Measurements from ENCODE around the gene HIGD2A.
"Not testable (repeated sequence)": the region's sequence is repeated elsewhere in the genome, so short reads cannot be mapped to it uniquely, and the experiment has no call there.

Gene HIGD2A

DNA sequence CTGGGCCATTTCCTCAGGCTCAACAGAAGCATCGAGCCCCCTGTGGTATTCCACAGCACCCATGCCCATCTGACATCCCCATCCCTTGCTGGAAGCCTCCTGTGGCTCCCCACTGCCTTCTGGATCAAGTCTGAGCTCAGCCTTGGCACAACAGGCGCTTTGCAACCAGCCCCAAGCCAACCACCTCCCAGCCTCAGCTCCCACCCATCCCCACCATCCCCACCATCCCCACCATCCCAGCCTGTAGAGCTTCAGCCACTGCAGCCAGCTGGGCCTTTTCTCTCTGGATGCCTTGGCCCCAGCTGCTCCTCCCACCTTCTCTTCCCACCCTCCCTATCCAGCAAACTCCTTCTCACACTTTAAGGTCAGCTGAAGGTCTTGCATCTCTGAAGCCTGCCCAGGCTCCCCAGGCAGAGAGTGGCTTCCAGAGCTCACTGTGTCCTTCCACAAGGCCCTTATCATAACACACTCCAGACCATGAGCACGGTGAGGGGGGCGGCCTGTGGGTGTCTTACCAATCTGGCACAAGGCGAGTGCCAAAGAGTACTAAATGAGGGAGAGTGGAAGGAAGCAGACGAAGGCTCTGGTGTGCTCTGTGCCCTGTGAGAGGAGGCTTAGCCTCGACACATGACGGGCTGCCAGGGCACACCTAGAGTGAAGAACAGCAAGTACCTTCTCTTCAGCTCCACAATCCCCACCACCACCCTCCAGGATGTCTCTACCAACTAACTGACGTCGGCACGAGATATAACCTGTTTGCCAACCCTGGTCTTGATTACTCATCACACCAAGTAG is 6.5 kb downstream of the HIGD2A start:
- DNase-seq (ENCODE audit: low spot score): no peak

DNA sequence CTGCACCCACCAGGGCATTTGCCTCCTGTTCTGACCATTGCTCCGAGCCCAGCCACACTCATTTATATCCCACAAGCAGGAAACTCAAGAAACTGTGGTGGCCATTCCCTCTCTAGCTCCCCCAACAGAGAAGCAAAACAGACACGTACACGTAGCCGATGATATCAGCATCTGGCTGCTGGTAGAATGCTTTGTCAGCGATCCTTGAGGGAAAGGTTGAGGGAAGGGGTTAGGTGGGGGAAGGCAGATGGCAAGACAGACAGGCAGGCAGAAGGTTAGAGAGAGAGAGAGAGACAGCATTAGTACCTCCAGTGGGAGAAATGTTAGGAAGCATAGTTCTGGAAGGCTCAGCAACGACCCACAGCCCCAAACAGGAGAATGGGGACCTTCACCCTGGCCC is 7.8 kb downstream of the HIGD2A start:
- no peak for DNase-seq (ENCODE audit: low spot score)

DNA sequence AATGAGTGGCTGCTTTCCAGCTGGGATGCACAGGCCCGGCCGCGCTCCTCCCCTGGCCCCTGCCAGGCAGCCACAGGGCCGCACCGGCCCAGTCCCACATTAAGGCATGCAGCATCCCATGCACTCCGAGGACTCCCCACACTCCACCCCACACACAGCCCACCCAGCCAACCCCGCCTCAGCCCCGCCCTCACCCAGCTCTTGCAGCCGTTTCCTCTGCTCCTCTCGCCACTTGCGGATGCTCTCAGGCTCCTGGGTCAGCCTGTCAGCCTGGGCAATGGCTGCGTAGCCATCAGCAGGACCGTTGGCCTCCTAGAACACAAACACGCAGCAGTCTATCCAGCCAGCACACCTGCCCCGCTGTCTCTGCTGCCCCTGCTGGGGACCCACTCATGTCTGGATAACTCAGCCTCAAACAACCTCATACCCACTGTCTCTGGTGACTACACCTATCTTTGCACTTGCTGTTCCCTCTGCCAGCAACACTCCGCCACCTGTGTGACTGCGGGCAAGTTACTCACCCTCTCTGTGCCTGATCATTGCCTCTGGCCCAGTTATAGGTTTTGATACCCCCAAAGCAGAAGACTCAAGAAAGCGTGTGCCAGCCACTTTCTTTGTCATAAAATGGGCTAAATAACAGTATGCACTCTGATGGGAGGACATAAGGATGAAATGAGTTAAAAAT is 9.3 kb downstream of the HIGD2A start:
- no peak for DNase-seq (ENCODE audit: low spot score)

DNA sequence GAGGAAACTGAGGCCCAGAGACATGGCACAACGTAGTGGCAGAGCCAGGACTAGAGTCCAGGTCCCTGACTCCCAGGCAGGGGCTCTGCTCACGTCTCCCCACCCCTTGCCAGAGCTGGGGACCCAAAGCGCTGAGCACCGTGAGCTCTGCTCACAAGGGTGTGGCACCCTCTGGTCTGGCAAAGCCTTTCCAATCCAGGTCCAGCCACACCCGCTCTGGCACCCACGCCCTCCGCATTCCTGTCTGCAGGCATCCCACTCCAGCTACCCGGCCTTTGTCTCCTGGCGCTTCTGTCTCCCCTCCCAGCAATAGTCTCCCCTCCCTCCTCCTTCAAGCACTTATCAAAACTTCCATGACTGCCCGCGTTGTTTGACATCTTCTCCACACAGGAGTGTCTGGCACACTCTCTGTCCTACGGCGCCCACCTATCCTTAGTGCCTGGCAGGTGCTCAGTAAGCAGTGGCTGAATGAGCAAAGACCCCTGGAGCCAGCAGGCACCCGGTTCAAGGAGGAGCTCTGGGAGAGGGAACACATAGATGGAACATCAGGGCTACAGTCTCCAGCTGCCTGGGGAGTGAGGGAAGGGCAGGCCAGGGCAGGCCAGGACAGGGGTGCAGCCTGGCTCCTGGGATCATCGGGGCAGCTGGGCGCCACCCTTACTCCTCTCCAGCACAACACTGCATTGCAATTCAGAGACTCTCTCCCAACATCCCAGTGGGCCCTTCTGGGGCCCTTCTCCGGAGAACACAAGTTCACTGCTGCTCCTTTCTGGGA is 12.0 kb downstream of the HIGD2A start:
- DNase-seq (ENCODE audit: low spot score): peak; percentile 96

DNA sequence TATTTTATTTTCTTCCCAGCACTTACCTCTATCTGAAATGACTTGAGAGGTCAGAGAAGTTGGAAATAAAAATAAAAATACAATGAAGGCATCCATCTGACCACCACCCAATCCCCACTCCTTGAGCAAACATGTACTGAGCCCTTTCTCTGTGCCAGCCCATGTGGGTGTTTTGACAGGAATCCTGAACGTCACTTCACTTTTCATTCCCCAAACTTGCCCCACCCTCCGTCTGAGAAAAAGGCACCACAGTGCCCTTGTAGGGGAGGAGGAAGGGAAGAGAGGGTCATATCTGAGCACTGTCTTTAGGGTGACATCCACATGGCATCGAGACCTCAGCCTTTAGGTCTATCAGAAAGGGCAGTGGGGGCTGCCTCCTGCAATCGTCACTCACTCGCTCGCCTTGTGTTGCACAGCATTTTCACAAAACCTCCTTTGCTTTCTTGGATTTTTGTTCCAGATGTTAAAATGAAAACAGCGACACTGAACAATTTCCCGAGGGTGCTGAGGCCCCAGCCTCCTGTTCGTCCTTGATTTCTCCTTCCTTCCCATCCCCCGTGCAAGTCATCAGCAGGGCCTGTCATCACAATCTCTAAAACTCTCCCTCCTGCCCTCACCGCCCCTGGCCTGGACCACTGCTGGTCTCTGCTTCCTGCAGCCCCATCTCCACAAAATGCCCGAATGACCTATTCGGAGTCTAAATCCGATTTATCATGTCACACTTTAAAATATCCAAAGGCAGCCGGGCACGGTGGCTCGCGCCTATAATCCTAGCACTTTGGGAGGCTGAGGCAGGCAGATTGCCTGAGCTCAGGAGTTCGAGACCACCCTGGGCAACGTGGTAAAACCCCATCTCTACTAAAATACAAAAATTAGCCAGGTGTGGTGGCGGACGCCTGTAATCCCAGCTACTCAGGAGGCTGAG is 13.0 kb downstream of the HIGD2A start:
- DNase-seq (ENCODE audit: low spot score): no peak

DNA sequence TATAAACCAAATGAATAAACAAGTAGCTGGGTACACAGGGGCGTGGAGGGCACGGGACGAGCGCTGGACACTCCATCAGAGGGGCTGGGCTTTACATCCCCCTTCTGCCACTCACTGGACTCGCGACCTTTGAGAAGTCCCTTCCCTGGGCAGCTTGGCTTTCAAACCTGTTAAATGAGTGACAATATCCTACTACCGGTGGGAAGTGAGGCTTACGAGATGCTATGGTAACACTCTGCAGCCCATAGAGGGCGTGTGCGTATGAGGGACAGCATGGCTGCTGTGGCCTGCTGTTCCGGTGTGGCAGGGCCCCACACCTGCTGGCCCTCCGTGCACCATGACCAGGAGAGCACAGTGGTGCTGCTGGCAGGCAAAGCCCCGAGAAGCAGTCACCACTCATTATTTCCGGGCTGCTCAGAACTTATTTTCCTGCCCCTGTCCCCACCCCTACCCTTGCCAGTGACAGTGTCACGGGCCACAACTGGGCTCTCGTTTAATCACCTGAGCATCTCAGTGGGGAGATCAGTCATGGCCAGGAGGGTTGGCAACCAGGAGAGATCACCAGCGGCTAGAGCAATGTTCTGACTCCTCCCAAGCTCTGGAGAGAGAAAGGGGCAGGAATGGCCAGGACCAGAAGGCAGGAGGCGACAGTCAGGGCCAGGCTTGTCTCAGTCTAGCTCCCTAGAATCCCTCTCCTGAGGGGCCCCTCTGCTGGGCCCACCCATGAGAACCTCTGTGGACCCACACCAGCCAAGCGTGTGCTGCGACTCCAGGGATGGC is 17.3 kb downstream of the HIGD2A start:
- DNase-seq (ENCODE audit: low spot score): peak; percentile 43

DNA sequence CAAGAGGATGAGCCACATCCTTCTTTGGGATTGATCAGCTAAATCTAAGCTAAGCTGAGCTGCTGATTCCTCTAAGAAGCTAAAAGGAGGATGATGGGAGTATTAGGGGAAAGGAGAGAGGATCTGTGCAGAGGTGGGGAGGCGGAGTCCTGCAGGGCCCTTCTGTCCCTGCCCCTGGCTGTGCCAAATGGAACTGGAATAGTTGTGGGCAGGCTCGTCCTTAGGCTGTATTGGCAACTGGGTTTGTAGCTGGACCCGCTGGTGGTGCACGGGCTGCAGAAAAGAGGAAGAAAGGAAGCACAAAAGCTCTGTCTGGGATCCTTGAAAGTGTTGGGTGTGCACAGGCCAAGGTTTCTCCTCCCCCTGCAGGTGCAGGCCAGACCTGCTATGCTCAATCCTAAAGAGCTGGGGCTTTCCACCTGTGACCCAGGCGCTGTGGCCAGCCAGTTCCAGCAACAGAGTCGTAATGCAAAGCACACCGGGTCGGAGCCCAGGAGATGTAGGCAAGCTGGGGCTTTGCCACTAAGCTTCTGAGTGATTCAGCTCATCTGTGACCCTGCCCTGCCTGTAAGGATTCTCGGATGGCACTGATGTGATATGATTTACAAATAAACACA is 18.0 kb downstream of the HIGD2A start:
- no peak for DNase-seq (ENCODE audit: low spot score)

DNA sequence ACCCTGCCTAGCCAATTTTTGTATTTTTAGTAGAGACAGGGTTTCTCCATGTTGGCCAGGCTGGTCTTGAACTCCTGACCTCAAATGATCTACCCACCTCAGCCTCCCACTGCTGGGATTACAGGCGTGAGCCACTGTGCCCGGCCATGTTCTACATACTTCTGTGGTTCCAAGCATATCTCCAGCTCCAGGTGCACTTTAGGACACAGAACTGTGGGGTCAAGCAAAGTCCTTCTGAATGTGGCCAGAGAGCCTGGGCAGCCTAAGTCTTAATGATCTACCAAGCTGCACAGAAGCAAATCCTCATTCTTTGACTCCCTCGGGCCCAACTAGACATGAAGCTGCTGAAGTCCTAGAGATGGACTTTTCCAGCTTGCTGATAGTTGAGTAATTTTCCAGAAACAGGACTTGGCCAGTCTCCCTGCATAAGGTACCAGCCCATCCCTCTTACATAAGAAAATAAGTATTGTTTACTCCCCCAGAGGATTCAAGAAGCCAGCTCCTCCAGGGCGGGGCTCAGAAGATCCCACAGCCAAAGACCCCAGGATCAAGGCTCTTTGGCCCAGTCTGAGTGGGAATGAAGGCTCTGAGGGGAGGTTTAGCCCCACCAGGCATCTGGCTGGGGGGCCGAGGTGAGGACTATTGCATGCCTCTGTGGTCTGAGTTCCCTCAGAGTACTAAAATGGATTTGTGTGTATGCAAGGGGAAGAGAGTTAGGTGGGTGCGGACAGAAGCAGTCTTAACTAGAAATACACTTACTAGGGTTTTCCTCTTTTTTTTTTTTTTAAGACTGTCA is 19.1 kb downstream of the HIGD2A start:
- DNase-seq (ENCODE audit: low spot score): no peak

DNA sequence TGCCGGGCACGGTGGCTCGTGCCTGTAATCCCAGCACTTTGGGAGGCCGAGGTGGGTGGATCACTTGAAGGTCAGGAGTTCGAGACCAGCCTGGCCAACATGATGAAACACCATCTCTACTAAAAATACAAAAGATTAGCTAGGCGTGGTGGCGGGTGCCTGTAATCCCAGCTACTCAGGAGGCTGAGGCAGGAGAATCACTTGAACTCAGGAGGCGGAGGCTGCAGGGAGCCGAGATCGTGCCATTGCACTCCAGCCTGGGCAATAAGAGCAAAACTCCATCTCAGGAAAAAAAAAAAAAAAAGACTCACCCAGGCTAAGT is 19.7 kb downstream of the HIGD2A start:
- not testable (repeated sequence) for DNase-seq (ENCODE audit: low spot score)

DNA sequence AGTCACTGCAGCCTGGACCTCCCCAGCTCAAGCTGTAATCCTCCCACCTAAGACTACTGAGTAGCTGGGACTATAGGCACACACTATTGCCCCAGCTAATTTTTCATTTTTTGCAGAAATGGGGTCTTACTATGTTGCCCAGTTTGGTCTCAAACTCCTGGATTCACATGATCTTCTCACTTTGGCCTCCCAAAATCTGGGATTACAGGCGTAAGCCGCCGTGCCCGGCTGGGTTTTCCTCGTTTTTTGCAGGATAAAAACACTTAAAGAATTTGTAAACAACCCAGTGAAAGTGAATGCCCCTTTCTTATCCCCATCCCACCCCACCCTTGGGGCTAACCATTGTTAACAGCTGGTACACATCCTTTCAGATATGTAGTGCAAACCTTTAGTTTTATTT is 20.0 kb downstream of the HIGD2A start:
- no peak for DNase-seq (ENCODE audit: low spot score)

DNA sequence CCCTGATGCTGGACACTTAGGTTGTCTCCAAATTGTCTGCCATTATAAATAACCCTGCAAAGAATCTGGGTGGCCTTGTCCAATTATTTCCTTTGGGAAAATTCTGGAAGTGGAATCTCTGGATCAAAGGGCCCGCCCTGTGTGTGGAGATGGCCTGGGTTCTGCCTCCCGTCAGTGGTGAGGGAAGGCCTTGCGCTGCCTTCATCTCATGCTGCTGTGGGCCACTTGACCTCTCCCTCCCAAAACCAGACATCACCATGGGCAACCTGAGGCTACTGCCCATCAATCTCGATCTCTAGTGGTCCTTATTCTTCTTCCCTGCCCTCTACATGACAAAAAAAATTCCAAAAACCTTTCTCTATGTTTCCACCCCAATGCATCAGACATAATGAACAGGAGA is 21.2 kb downstream of the HIGD2A start:
- no peak for DNase-seq (ENCODE audit: low spot score)

DNA sequence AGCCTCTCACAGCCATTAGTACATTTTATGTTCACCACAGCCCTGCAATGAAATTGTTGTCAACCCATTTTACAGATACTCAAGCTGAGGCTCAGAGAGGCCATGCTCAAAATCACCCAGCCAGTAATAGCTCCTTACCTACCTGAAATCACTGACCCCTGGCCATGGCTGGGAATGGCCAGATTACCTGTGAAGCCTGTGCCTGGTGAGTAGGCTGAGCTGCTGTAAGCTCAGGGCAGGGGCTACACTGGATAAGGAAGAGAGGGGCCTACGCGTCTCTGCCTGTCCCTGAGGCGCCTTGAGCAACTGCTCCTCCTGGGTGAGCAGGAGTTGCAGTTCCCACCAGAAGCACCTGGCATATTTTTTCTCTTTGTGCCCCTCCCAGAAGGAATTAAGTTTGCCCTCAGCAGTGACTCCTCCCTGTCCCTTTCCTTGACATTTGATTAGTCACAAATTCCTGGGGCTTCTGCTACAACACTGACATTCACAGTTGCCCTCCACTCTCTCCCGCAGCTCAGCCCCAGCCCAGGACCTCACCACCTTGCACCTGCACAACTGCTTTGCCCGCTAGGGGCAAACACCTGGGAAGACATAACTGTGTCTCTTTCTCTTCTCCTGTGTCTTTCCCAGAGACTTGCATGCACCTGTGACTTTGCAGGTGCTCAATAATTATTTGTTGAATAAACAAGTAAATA is 22.1 kb downstream of the HIGD2A start:
- peak; percentile 76 for DNase-seq (ENCODE audit: low spot score)

DNA sequence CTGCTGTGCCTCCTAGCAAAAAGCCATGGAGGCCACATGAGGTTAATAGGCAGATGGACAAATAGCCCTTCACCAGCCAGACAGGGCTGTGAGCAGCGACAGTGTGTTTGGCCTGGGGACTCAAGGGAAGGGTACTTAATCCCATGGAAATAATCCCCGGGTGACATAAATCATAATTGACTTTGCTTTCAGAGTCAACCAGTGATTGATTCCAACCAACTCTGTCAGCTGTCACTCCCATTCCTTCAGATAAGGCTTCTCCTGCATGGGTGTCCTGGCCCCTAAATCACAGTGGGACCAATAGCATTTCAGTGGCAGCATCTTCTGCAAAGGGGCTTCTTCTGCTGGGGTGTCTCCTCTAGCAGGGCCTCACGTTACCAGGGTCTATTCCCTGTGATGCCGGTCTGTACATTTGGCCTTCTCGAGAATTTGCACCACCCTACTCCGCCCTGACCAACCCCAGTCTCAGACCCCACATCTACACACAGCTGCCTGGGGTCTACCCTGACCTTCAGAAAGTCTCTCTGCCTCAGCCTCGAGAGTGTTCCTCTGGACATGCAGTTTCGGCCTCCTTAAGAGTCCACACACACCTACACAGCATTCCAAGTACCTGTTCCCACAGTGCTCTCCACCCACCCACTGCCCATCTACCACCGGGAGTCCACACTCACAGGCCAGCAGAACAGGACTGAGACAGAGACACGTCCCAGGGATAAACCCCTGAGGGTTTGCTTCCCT is 24.1 kb downstream of the HIGD2A start:
- no peak for DNase-seq (ENCODE audit: low spot score)

DNA sequence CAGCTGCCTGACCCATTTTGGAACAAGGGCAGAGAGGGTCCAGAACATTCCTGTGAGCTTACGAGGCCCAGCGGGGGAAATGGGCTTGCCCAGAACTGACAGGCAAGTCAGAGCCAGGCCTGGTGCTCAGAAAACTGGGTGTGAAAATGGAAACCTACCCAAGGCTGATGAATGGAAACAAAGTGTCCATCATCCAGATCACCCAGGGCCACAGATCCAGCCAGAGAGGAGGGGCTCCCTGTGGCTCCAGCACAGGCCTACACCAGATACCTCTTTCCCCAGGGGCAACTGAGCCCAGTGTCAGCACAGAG is 24.7 kb downstream of the HIGD2A start:
- DNase-seq (ENCODE audit: low spot score): no peak

DNA sequence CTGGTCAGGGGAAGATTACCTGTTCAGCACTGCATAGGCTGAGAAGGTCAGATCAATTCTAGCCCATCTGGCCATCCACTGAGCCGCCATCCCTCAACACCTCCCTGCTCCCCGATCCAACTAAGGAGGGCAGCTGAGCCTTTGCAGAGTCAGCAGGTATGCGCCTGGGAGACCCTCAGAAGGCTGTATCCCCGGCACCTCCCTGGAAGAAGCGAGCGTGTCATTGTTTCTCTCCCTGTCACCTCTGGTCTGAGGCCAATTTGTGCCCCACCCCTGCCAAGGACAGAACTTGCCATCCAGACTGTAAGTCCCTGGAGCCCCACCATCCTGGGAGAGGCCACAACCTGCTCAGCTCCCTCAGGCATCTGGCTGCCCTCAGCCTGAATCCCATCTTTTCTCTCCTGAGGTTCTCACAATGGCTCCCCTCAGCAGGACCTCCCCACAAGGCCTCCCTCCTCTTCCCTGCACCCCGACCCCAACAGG is 25.2 kb downstream of the HIGD2A start:
- no peak for DNase-seq (ENCODE audit: low spot score)

DNA sequence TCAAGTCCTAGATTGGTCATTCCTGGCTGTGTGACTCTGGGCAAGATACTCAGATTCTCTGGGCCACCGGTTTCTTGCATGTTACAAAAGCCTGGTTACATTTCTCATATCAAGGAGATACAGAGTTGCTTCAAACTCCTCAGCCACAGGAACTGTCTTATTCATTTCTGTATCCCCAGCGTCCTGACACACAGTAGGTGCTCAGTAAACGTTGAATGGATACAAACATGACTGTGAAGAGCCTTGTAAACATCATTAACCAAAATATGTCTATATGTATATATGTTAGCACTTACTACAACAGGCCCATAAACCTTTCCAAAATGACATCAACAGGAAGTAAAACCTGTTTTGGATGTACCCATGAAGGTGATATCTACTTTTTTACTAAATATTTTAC is 26.2 kb downstream of the HIGD2A start:
- no peak for DNase-seq (ENCODE audit: low spot score)

DNA sequence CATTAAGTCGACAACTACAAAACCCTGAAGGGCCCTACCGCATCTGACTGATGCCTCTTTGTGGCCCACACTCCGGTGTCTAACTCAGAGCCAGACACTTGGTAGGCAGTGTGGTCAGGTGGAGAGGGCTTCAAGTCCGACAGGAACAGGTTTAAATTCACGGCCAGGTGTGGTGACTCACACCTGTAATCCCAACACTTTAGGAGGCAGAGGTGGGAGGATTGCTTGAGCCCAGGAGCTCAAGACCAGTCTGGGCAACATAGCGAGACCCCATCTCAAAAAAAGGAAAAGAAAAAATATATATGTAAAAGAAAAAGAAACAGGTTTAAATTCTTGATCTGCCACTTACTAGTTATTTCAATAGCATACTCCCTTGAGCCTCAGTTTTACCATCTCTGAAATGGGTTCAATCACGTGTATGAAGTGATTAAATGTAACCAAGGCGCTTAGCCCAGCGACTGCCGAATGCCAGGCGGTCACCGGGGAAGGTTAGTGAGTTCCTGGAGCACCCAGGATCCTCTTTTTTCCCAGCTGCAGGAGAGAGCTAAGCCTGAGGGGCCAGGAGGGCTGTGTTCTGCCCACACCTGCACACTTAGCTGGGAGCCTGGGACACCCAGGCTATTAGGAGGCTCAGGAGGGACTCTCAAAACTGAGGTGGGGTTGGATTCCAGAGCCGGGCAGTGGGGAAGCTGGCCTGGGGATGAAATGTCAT is 26.8 kb downstream of the HIGD2A start:
- DNase-seq (ENCODE audit: low spot score): no peak

Measured in SW480 (cell line).